Activated T-cell treated with anti-CD3 and anti-CD28 coated beads for 24 hours (primary cell): ENCODE results near the gene CFAP20DC.
"Not testable (repeated sequence)": the region's sequence is repeated elsewhere in the genome, so short reads cannot be mapped to it uniquely, and the experiment has no call there.

ENCODE experiments used
- DNase-seq: peaks from one replicate; pipeline ENCODE4 v3.0.0-alpha.2; 2020; ENCODE audit warnings: low read depth

Gene CFAP20DC

DNA sequence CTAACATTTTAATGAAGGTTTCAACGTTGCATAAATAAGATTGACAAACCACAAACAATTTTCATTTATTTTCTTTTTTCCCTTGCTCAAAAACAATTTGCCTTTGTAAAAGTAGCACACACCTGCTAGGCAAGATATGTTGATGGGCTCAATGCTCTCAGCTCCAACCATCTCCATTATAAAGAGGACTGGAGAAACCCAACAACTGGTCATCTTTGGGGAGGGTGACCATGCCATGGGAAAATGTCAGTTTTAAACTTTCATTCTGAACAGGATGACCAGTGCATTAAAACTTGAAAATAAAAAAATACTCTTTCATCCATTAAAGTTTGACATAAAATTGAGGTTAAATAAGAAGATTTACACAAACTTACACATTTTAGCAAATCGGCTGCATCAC lies 183.7 kb downstream of the CFAP20DC start:
- DNase-seq: no peak

DNA sequence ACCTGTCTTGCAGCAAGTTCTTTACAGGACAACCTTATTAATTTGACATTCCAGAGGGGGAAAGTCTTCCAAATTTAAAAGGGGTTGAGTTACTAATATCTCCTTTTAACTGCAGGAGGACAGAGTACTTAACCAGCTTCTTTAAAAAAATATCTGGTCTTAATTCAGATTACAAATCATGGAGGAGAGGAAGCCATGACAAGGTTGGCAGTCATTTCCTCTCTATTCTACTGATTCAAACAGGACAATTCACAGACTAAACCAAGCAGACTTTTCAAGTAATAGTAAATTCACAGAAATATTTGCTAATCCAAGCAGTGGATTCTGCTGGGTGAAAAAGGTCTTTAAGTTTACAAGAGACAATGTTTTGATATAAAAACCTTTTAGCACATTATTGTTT lies 185.3 kb downstream of the CFAP20DC start:
- DNase-seq: no peak

DNA sequence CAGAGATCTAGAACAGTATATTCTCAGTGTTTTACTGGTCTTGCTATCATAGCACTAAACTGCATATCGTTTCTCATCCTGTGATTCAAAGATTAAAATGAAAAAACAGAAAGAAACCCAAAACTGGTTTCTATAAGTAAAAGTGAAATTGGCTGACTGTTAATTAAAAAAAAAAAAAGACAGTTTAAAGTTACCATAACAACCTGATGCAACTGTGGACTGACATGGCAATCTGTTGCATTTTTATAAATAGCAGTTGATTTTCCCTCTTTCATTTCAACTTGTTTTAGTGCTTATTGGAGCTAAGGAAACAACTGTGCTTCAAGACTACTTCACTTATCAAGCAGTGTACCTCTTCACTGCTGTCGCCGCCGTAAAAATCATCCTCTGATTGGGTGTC lies 186.6 kb downstream of the CFAP20DC start:
- no peak for DNase-seq

DNA sequence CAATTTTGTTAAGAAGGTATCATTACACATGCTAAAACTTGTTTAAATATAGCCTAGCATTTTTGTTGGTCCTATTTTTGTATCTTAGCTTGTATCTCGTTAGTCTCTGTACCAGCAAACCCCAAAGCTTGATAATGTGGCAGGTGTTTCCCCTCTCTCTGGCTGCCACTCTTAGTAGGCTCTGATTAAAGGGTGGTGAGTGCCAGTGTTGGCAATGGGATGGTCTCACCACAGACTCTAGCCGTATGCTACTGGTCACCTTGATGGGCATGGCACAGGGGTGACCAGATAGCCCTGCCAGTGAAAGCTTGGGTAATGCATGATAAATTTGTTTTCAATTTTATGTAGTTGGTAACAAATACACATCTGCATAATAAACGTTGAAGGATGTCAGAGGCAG lies 188.3 kb downstream of the CFAP20DC start:
- DNase-seq: no peak

DNA sequence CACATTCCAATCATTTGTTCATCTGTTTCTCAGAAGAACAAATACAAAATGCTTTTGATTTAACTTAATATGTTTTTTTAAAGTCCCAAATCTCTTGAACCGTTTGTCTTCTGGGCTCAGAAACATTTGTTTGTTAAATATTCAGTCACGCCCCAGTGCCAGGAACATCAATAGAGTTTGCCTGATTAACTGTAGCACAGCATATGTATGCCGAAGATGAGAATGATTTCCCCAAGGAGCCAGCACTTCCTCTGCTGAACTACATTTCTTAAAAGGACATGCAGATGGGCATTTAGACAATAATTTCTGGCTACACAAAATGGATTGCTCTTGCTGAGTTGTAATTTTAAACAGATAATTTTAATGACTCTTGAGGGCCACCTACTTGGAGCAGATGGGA lies 191.7 kb downstream of the CFAP20DC start:
- no peak for DNase-seq

DNA sequence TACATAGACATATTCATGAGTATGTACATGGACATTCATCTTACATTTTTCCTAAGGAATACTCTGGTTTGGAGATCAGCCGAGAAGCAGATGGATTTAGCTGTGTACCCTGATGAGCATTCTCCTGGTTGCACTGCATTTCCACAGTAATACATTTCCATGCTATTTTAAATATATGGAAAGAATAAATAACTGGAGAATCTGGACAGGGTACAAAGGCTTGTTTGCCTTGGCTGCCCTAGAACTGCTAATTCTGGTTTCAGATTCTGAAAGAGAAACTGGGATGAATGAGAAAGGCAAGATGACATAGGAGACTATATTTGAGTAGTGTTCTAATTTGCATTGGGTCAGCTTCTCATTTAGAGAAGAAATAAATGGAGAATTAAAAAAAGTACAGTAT lies 192.4 kb downstream of the CFAP20DC start:
- no peak for DNase-seq

DNA sequence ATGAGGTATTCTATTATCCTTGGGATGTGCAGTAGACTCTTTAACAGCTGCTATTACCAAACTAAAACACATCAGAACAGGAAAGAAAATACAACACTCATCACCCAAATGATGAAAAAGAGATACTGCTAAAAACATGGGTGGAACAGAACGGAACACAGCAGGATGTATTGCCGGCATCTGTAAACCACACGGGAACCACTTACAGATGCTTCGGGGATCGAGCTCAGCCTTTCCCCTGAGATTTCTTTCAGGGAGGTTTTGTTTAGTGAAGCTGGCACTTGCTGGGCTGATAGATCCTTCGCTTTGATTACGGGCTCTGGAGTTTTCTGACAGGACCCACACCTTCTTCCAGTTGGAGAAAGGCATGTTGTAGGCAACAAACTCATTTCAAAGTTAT lies 201.0 kb downstream of the CFAP20DC start:
- no peak for DNase-seq

DNA sequence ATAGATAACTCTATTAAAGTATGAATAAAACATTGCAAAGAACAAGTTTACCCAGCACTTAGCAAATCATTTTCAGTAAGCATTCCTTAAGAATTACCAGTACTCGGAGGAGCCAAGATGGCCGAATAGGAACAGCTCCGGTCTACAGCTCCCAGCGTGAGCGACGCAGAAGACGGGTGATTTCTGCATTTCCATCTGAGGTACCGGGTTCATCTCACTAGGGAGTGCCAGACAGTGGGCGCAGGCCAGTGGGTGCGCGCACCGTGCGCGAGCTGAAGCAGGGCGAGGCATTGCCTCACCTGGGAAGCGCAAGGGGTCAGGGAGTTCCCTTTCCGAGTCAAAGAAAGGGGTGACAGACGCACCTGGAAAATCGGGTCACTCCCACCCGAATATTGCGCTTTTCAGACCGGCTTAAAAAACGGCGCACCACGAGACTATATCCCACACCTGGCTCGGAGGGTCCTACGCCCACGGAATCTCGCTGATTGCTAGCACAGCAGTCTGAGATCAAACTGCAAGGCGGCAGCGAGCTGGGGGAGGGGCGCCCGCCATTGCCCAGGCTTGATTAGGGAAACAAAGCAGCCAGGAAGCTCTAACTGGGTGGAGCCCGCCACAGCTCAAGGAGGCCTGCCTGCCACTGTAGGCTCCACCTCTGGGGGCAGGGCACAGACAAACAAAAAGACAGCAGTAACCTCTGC lies 207.6 kb downstream of the CFAP20DC start:
- DNase-seq: not testable (repeated sequence)

DNA sequence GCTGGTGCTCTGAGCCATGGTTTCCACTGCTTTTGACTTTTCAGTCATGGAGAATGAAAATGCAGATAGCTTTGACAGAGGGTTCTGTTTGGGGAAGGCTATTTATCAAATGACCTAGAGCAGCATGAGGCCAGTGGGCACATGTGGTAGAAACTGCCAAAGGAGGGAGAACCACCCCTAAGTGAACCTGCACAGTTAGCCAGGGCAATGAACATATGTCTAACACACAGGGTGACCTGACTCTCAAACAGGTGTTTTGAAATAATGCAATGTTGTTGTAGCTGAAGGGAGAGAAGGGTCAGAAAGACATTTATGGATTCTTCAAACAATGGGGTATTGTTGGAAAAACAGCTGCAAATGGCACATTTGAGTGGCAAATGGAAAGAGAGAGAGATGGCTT lies 208.9 kb downstream of the CFAP20DC start:
- DNase-seq: no peak

DNA sequence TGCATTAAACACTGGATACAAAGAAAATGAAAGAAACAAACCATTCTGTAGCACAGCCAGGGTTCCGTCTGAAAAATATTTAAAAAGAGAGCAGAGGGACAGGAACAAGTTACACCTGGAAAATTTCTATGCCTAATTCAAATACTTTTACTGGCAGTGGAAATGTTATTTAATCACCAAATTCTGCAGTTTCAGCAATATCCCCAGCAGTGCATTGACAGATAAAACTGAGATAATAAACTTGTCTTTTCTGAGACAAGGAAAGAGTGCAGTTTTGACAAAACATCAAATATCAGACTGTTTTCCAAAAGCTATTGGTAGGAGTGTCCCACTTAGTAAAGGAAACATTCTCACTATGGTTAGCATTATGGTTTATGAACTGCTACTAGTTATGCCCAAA lies 209.9 kb downstream of the CFAP20DC start:
- no peak for DNase-seq

DNA sequence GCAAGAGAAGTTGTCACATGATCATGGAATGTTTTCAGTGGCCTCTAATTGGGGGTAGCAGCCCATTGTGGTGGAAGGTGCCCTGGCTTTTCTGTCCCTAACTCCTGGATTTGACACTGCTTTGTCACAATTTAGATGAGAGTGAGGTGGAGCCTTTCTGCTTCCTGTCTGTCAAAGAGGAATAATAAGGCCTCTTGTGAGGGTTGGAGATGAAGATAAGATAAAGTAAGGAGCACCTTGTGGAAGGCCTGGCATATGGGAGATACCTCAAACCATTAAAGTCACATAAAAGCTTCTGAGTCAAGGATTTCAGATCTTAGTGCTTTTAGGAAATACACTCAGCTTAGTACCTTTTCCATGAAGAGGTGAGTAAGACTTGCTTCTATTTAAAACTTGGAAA lies 210.6 kb downstream of the CFAP20DC start:
- no peak for DNase-seq

DNA sequence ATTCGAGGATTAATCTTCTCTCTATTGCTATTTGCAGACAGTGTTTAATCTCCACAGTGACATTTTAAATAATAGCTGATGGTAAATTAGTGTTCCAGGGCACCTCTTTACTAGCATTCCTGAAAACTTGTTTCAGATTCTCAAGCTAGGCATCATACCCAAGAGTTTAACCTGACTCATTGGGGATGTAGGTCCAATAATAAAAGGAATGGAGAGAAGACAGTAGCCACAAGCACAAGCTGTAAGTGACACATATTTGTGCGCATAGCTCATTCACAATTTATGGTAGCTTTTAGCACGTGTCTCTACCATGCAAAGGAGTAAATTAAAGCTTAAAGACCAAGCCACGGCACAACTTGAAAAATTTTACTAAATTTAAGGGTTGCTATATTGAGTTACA lies 212.0 kb downstream of the CFAP20DC start:
- no peak for DNase-seq

DNA sequence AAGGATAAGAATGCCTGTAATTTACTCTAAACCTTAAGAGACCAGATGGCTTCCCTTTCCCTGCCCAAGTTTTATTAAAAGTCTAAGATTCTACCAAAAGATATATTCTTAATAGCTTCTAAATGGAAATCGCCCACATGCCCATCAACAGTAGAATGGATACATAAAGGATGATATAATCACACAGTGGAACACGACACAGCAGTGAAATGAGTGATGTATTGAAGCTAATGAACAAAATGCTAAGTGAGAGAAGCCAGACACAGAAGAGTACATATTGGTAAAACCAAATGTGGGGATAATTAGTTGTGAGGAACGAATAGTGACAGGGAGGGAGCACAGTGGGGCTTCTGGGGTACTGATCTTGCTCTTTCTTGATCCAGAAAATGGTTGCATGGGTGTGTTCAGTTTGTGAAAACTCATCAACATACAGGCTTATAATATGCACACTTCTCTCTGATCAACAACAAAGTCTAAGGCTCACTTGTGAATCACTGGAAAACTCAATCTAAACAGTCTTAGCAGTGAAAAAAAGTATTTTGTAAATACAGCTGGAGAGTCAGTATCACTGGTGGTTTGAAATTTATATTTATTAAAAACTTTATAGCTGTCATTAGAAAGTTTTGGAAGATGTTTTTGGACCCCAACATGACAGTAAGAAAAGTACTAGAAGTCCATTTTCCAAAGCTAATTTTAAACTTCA lies 212.5 kb downstream of the CFAP20DC start:
- DNase-seq: no peak

DNA sequence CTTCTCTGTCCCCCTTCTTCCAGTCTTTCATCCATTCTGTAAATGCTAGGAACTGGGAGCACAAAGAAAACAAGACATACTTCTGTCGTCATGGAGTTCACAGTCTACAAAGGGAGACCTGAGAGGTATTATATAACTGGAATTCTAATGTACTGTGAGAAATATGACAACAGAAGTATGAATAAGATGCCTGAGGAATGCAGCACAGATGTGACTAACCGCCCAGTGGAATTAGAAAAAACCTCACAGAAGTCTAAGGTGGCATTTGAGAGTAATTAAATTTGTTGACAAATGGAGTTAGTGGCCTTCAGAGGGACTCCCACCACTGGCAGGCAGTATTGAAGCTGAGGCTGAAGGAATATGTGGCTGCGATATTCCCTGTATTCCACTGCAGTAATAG lies 214.7 kb downstream of the CFAP20DC start:
- DNase-seq: no peak

DNA sequence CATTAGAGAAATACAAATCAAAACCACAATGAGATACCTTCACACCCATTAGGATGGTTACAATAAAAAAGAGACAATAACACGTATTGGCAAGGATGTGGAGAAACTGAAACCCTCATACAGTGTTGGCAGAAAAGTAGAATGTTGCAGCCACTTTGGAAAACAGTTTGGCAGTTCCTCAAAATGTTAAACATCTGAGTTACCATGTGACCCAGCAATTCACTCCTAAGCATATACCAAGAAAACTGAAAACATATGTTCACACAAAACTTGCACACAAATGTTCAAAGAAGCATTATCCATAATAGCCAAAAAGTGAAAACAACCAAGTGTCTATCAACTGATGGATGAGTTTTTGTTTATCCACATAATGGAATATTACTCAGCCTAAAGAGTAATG lies 216.3 kb downstream of the CFAP20DC start:
- DNase-seq: no peak

DNA sequence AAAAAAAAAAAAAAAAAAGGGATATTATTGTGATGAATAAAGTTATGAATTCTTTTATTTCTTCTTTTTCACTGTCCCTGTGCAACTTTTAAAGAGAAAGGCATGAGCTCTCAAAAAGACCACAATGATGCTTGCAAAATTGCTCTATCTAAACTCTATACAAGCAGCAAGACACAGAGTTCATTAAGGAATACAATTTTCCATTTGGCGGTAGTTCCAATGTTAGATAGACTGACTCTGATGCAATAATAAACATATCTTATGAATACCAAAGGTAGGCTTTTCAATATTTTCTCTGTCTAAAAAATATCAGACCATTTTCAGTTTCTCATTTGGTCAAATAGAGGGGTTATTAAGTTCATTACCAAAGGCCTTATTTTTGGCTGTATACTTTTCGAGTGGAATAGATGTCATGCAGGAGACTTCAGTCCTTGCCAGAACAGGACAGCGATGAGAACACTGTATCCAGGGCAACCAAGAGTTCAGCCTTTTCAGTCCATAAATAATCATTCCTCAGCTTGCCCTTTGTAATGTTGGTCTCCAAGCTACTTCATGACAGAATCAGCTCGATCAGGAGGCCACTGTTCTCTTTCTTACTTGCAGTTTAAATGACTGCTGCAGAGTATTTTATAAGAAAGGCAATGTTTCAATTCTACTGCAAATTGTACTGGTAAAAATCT lies 220.4 kb downstream of the CFAP20DC start:
- no peak for DNase-seq

DNA sequence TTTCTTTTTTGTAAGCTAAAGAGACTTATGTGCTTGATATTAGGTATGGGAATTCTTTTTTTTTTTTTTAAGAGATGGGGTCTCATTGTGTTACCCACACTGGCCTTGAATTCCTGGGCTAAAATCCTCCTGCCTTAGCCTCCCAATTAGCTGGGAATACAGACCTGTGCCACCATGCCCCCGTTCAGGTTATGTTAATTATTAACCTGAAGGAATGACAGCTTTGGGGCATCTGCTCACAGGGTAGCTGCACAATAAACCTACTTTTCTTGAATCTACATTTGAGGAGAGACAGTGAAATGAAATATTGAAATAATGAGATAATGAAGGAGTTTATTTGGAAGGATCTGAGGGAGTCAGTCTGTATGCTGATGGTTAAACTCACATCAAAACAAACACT lies 225.0 kb downstream of the CFAP20DC start:
- DNase-seq: no peak

DNA sequence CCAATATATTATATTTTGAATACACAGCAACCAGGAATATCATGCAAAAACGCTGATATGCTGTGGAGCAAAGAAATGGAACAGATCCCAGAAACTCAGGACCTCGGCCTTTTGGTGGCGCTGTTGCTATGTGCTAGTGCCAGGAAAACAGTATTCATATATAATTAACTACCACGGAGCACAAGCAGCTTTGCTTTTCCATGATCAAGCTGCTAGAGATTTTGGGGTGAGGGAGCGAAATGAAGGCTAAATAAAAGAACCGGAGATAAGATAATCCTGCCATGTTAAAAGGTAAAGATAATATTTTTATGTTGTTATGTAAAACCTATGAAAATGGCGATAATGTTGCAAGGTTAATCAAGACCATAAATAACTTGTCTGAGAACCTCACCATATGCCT lies 225.5 kb downstream of the CFAP20DC start:
- DNase-seq: no peak

DNA sequence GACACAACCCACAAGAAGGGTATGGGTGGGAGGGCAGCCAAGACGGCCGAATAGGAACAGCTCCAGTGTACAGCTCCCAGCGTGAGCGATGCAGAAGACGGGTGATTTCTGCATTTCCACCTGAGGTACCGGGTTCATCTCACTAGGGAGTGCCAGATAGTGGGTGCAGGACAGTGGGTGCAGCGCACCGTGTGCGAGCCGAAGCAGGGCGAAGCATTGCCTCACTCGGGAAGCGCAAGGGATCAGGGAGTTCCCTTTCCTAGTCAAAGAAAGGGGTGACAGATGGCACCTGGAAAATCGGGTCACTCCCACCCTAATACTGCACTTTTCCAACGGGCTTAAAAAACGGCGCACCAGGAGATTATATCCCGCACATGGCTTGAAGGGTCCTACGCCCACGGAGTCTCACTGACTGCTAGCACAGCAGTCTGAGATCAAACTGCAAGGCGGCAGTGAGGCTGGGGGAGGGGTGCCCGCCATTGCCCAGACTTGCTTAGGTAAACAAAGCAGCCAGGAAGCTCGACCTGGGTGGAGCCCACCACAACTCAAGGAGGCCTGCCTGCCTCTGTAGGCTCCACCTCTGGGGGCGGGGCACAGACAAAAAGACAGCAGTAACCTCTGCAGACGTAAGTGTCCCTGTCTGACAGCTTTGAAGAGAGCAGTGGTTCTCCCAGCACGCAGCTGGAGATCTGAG lies 243.1 kb downstream of the CFAP20DC start:
- not testable (repeated sequence) for DNase-seq

DNA sequence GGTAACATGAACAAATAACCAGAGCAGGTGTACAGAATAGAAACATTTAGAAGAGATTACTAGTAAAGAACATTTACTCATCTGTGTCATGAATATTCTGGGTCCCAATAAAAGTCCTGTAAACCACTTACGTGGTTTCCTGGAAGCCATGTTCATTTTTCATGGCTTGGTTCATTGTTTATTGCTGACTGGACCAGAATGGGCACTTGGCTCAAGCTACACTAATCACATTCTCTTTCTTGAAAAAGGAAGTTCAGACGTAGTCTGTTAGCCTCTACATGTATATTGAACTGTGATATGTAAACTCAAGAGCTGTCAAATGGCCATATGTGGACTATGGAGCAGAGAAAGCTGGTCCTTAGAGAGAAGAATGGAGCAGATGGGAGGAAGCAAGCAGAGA lies 244.9 kb downstream of the CFAP20DC start:
- DNase-seq: no peak

DNA sequence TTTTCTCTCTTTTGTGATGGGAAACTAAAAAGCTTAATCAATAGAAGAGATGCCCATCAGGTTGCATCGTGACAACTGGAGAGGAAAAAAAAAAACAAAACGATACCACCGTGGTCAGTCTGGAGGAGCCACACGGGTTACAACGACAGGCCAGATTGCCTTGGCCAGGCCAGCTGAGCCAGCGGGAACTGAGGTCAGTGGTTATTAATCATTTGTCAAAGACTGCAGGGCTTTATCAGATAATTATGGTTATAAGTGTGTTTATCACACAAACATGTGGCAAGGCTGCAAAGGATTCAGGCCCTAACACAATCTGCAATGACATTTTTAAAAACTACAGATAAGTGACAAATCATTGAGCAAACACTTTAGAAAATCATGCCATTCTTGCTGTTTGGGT lies 248.3 kb downstream of the CFAP20DC start:
- DNase-seq: no peak

DNA sequence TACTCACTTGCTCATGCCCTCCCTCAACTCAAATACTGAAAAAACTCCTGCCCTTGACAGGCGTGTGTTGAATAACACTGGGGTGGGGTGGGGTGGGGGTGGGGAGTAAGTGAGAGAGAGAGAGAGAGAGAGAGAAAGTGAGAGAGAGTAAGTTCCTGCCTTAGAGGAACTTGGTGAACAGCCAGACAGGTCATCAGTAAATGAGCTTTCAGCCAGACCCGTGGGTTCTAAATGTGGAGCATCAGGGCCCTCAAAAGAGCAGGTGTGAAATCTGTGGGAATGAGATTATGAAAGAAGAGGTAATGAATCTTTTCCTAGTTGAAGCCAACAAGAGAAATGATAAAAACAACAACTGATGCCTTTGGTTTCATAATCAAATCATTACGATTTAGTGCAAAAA lies 248.9 kb downstream of the CFAP20DC start:
- no peak for DNase-seq

DNA sequence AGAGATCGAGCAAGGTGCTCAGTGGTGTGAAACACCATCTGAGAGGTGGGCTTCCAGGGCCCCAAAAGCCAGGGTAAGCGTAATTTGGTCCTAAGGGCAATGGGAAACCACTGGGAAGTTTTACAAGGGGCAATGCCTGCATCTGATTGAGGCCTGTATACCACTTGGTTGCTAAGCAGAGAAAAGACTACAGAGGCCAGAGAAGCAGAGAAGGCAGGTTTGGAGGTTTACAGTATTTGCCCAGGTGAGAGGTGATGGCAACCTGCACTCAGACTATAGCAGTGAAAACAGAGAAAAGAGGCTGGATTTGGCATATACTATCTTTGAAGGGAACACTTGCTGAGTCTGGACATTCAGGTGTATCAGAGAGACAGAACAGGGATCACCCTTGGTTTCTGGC lies 249.8 kb downstream of the CFAP20DC start:
- DNase-seq: no peak
